ENCODE measurements around the gene COL25A1. TPM values are rescaled to one million over a fixed set of nuclear protein-coding genes. Genes with fewer than 3 reads are reported as not detected.

COL25A1 gene
- total and polyA plus RNA-seq, 2 donors (not counting 3 experiments of a cell fraction or from before 2014, with no cell fraction given): 0.21 to 3.5 TPM

- intact Hi-C loops (cut with micrococcal nuclease): no loop called here
- Histone ChIP-seq H3K27me3 (ENCODE audit: control insufficient read depth in 2 of 2, insufficient read depth in 2 of 2, low read length in 2 of 2) (no peaks in the 10 kb centered on the region), H4K20me1 (replicated peaks; ENCODE audit: control insufficient read depth, extremely low read depth, insufficient read depth, low read length) (no peaks in the 10 kb centered on the region), H3K79me2 (ENCODE audit: control insufficient read depth, insufficient read depth, low read length) (no peaks in the 10 kb centered on the region), H2AFZ (ENCODE audit: low read depth, low read length) (no peak overlapping the region), H3K4me1 (ENCODE audit: control insufficient read depth, extremely low read depth, insufficient read depth, low read length) (peaks cover 6% of the 10 kb centered on the region), H3K27ac (ENCODE audit: insufficient read depth, low read depth, low read length) (no peak overlapping the region), H3K4me3 (replicated peaks in 1 of 3; ENCODE audit: insufficient read depth in 1 of 3, low read depth in 1 of 3, low read length in 3 of 3) (no peak overlapping the region), H3K9me3 (replicated peaks; ENCODE audit: control insufficient read depth, insufficient read depth, low read length) (no peaks in the 10 kb centered on the region), H3K9me1 (replicated peaks; ENCODE audit: control insufficient read depth, extremely low read depth, insufficient read depth, low read length) (no peaks in the 10 kb centered on the region), H3K4me2 (ENCODE audit: insufficient read depth, low read length) (no peak overlapping the region), H3K36me3 (ENCODE audit: control insufficient read depth in 2 of 2, extremely low read depth in 1 of 2, insufficient read depth in 2 of 2, low read length in 2 of 2) (no peaks in the 10 kb centered on the region), H3K9ac (replicated peaks; ENCODE audit: extremely low read depth, insufficient read depth, low read length) (no peak overlapping the region)
- no peak for FAIRE-seq
- BruUV-seq (replicated peaks): no TSS peak
- ChIA-PET CTCF (no interaction called here), POLR2A (no interaction called here)
- no peak for DNase-seq (ENCODE audit: low read depth, low spot score)
- TF ChIP-seq MAX (IDR thresholded peaks at IDR 0.05; ENCODE audit: insufficient read depth, insufficient read length): no peak
- TF ChIP-seq, protein P1, sequence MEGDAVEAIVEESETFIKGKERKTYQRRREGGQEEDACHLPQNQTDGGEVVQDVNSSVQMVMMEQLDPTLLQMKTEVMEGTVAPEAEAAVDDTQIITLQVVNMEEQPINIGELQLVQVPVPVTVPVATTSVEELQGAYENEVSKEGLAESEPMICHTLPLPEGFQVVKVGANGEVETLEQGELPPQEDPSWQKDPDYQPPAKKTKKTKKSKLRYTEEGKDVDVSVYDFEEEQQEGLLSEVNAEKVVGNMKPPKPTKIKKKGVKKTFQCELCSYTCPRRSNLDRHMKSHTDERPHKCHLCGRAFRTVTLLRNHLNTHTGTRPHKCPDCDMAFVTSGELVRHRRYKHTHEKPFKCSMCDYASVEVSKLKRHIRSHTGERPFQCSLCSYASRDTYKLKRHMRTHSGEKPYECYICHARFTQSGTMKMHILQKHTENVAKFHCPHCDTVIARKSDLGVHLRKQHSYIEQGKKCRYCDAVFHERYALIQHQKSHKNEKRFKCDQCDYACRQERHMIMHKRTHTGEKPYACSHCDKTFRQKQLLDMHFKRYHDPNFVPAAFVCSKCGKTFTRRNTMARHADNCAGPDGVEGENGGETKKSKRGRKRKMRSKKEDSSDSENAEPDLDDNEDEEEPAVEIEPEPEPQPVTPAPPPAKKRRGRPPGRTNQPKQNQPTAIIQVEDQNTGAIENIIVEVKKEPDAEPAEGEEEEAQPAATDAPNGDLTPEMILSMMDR (IDR thresholded peaks at IDR 0.05; ENCODE audit: extremely low read depth in 1 of 2, insufficient read depth in 1 of 2, low read depth in 1 of 2, low read length in 2 of 2): no peak
- TF ChIP-seq POLR2A (IDR thresholded peaks at IDR 0.05; ENCODE audit: low read depth, low read length): no peak
- no peak for TF ChIP-seq EZH2 (IDR thresholded peaks at IDR 0.05; ENCODE audit: borderline replicate concordance, low read depth, low read length, severe bottlenecking)
- TF ChIP-seq FOS (IDR thresholded peaks at IDR 0.05; ENCODE audit: borderline replicate concordance, insufficient read depth, low read length): no peak
- TF ChIP-seq JUN (IDR thresholded peaks at IDR 0.05; ENCODE audit: borderline replicate concordance, insufficient read depth, insufficient read length, low read depth): no peak
- TF ChIP-seq POLR2AphosphoS5 (IDR thresholded peaks at IDR 0.05; ENCODE audit: insufficient read depth, low read depth, low read length): no peak
- TF ChIP-seq GATA2 (IDR thresholded peaks at IDR 0.05; ENCODE audit: insufficient read depth, insufficient read length, low read depth, low read length): no peak
- no peak for TF ChIP-seq MYC (IDR thresholded peaks at IDR 0.05; ENCODE audit: low read depth, low read length)
- dilution Hi-C loops (cut with MboI; ENCODE audit: extremely low pct_ligation_motif_present, low sequenced_read_pairs): no loop called here
These were observed 509.0 kb downstream of the COL25A1 start for GRCh38 chr4:108793415-108793814.
